ENCODE measurements around the gene KAZN. TPM values are rescaled to one million over a fixed set of nuclear protein-coding genes. Genes with fewer than 3 reads are reported as not detected.

KAZN gene
- total and polyA plus RNA-seq, 2 of the 8 experiments (the other 6 are each of a cell fraction or from before 2014, with no cell fraction given), result 3.7 to 11.8 TPM

- H3K4me1 ChIP-seq (replicated peaks in 1 of 4; ENCODE audit: control insufficient read depth in 3 of 4, insufficient read depth in 4 of 4, low read length in 3 of 4), result no peaks in the 10 kb centered on the region
- FAIRE-seq (no peak), DNase-seq (ENCODE audit: low read depth in 1 of 2, low spot score in 2 of 2) (no peak)
- H3K27ac ChIP-seq (ENCODE audit: low read depth, low read length), result no peak overlapping the region
- H3K14ac ChIP-seq (ENCODE audit: insufficient read length), result no peak overlapping the region
- H2BK120ac ChIP-seq (replicated peaks; ENCODE audit: low read depth, low read length), result no peak overlapping the region
- no peaks in the 10 kb centered on the region; a peak in 1 of 8 replicates for H3K36me3 ChIP-seq (ENCODE audit: control insufficient read depth in 2 of 4, insufficient read depth in 4 of 4, low read length in 3 of 4)
- no peak overlapping the region for H3K9ac ChIP-seq (replicated peaks in 1 of 4; ENCODE audit: extremely low read depth in 1 of 4, low read depth in 3 of 4, low read length in 3 of 4)
- H3K27me3 ChIP-seq (replicated peaks in 1 of 4; ENCODE audit: control insufficient read depth in 3 of 4, extremely low read depth in 1 of 4, insufficient read depth in 3 of 4, low read length in 3 of 4), result no peaks in the 10 kb centered on the region
- no peaks in the 10 kb centered on the region for H3K9me3 ChIP-seq (ENCODE audit: insufficient read depth in 2 of 2, low read depth in 1 of 2, low read length in 1 of 2)
- H4K8ac ChIP-seq (ENCODE audit: extremely low read depth, insufficient read depth, low read length), result no peak overlapping the region
- H3K4me2 ChIP-seq (ENCODE audit: insufficient read depth in 1 of 2, low read depth in 2 of 2, low read length in 2 of 2), result no peak overlapping the region
- H4K91ac ChIP-seq (replicated peaks; ENCODE audit: insufficient read length, low read length), result no peak overlapping the region
- no peak overlapping the region for H3K56ac ChIP-seq (replicated peaks; ENCODE audit: insufficient read length, low read depth, low read length)
- H2BK5ac ChIP-seq (ENCODE audit: low read depth, low read length), result no peak overlapping the region
- no peaks in the 10 kb centered on the region for H3K23me2 ChIP-seq (ENCODE audit: low read depth, low read length)
- WGBS, 2 experiments (ENCODE audit: extremely low coverage in 1 of 2, insufficient coverage in 1 of 2, insufficient read length in 1 of 2, insufficient replicate concordance in 2 of 2, low coverage in 1 of 2, low lambda C conversion rate in 2 of 2, missing lambda C conversion rate in 1 of 2), result 83% methylated on average over 5 of the region's 5 CpGs; no CpG with 5 or more reads in 1 of the 2 experiments
- CTCF ChIA-PET (ENCODE audit: partially characterized antibody), result interaction anchor here (1.1 to 2.9 kb wide), 3 partner anchors 10 to 266 kb away, joined by 3 to 18 read pairs (median 7); no protein-coding TSS in a partner anchor
- H3K23ac ChIP-seq (ENCODE audit: insufficient read length), result no peak overlapping the region
- H2BK15ac ChIP-seq (ENCODE audit: low read length), result no peak overlapping the region
- no peaks in the 10 kb centered on the region for H3K79me2 ChIP-seq (ENCODE audit: control insufficient read depth in 1 of 2, insufficient read depth in 2 of 2, low read length in 2 of 2)
- POLR2A ChIA-PET (ENCODE audit: partially characterized antibody), result no interaction called here
- no peak overlapping the region for H4K5ac ChIP-seq (ENCODE audit: insufficient read length, low read depth, low read length)
- H3K18ac ChIP-seq (ENCODE audit: extremely low read depth, low read length), result no peak overlapping the region
- peaks cover 0 to 2% of the 10 kb centered on the region in 2 experiments for H4K20me1 ChIP-seq (replicated peaks in 1 of 2; ENCODE audit: control insufficient read depth in 1 of 2, insufficient read depth in 2 of 2, low read length in 2 of 2)
- H2AK5ac ChIP-seq (ENCODE audit: low read depth, low read length), result no peak overlapping the region
- H2BK20ac ChIP-seq (ENCODE audit: low read length), result no peak overlapping the region
- no peak overlapping the region for H2BK12ac ChIP-seq (ENCODE audit: low read depth, low read length)
- H3K4me3 ChIP-seq (ENCODE audit: extremely low read depth in 1 of 4, insufficient read depth in 2 of 4, low read depth in 3 of 4, low read length in 4 of 4), result no peak overlapping the region
- no peak overlapping the region for H2AFZ ChIP-seq (ENCODE audit: low read length)
- H3K4ac ChIP-seq (replicated peaks; ENCODE audit: insufficient read length, low read depth, low read length), result no peak overlapping the region
- no peaks in the 10 kb centered on the region; the same call in 1 of the 2 replicates for H3K79me1 ChIP-seq (ENCODE audit: low read depth, low read length)
- TF ChIP-seq PHF8 (conservative IDR thresholded peaks at IDR 0.05; ENCODE audit: low read depth, low read length), result no peak
- no peak for TF ChIP-seq SRF (IDR thresholded peaks at IDR 0.05; ENCODE audit: low read depth, low read length)
- TF ChIP-seq SIRT6 (IDR thresholded peaks at IDR 0.05; ENCODE audit: low read length), result no peak
- TF ChIP-seq ASH2L (IDR thresholded peaks at IDR 0.05; ENCODE audit: low read length), result no peak
- no peak for TF ChIP-seq TCF12 (IDR thresholded peaks at IDR 0.05; ENCODE audit: low read depth, low read length)
- no peak for TF ChIP-seq TBP (IDR thresholded peaks at IDR 0.05; ENCODE audit: low read depth, low read length)
- no peak for TF ChIP-seq SIN3A (conservative IDR thresholded peaks at IDR 0.05 in 1 of 2, IDR thresholded peaks at IDR 0.05 in 1 of 2; ENCODE audit: low read depth in 1 of 2, low read length in 2 of 2)
- TF ChIP-seq KDM4A (IDR thresholded peaks at IDR 0.05; ENCODE audit: low read depth, low read length, severe bottlenecking), result no peak
- TF ChIP-seq RNF2 (IDR thresholded peaks at IDR 0.05; ENCODE audit: borderline replicate concordance, low read depth, low read length, missing control alignments, poor library complexity, severe bottlenecking), result no peak
- TF ChIP-seq E2F6 (IDR thresholded peaks at IDR 0.05), result no peak
- TF ChIP-seq BACH1 (IDR thresholded peaks at IDR 0.05; ENCODE audit: low read length), result no peak
- TF ChIP-seq BCL11A (IDR thresholded peaks at IDR 0.05; ENCODE audit: low read depth in 2 of 2, low read length in 2 of 2), result no peak
- TF ChIP-seq ZNF274 (IDR thresholded peaks at IDR 0.05; ENCODE audit: borderline replicate concordance, extremely low read depth, low read length), result no peak
Measured at GRCh38 chr1:14794906-14795305, 196.4 kb downstream of the KAZN start.
